ENCODE data around the gene SNAP25. TPM values are rescaled to one million over a fixed set of nuclear protein-coding genes. Genes with fewer than 3 reads are reported as not detected.

Gene SNAP25
- total RNA-seq, 4 donors from 2014 or later = 0.54 to 1.1 (median 0.67) TPM; not detected in 1

- Histone ChIP-seq H3K27me3 (no peaks in the 10 kb centered on the region), H3K4me1 (peaks cover 3 to 8% of the 10 kb centered on the region in 2 donors), H3K4me3 (replicated peaks in 1 of 3) (no peak overlapping the region), H3K36me3 (no peaks in the 10 kb centered on the region), H3K27ac (no peak overlapping the region), H3K9me3 (no peaks in the 10 kb centered on the region)
- intact Hi-C loops (cut with DNase I) = no loop called here
- DNase-seq = no peak
- WGBS, 2 donors = 63 to 69% methylated on average over 5 of the region's 5 CpGs
- TF ChIP-seq, protein P1, sequence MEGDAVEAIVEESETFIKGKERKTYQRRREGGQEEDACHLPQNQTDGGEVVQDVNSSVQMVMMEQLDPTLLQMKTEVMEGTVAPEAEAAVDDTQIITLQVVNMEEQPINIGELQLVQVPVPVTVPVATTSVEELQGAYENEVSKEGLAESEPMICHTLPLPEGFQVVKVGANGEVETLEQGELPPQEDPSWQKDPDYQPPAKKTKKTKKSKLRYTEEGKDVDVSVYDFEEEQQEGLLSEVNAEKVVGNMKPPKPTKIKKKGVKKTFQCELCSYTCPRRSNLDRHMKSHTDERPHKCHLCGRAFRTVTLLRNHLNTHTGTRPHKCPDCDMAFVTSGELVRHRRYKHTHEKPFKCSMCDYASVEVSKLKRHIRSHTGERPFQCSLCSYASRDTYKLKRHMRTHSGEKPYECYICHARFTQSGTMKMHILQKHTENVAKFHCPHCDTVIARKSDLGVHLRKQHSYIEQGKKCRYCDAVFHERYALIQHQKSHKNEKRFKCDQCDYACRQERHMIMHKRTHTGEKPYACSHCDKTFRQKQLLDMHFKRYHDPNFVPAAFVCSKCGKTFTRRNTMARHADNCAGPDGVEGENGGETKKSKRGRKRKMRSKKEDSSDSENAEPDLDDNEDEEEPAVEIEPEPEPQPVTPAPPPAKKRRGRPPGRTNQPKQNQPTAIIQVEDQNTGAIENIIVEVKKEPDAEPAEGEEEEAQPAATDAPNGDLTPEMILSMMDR (IDR thresholded peaks at IDR 0.05) = no peak
- no peak for TF ChIP-seq POLR2A (IDR thresholded peaks at IDR 0.05)
Measured at GRCh38 chr20:10315138-10315537, 96.5 kb downstream of the SNAP25 start.

DNA sequence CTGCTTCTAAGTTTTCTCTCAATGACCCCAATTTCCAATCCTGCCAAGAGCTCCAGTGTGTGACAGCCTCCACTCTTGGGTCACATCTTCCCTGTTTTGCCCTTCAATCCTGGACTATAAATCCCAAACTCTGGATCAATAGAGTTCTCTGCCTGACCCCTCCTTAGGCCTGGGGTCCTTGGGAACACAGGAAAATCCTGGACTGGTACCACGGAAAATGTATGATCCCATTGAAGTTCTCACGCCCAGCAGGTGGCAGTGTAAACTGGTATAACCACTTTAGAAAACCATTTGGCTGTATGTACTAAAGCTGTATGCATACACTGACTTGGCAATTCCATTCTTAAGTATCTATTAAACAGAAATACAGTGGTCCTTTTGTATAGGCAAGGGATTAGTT, 98.0 kb downstream of the SNAP25 start:
- H3K27me3 ChIP-seq = no peaks in the 10 kb centered on the region
- TF ChIP-seq POLR2A (IDR thresholded peaks at IDR 0.05) = no peak
- TF ChIP-seq, protein P1 (IDR thresholded peaks at IDR 0.05) = no peak
- no peak for DNase-seq
- H3K36me3 ChIP-seq = no peaks in the 10 kb centered on the region
- WGBS, 2 donors = 82 to 86% methylated on average over 2 of the region's 2 CpGs
- H3K27ac ChIP-seq = no peak overlapping the region
- peaks cover 3 to 8% of the 10 kb centered on the region in 2 donors for H3K4me1 ChIP-seq
- no peaks in the 10 kb centered on the region for H3K9me3 ChIP-seq
- H3K4me3 ChIP-seq (replicated peaks in 1 of 3) = no peak overlapping the region
- intact Hi-C loops (cut with DNase I) = no loop called here

- Histone ChIP-seq H3K27ac (no peak overlapping the region), H3K36me3 (no peaks in the 10 kb centered on the region), H3K9me3 (no peaks in the 10 kb centered on the region), H3K4me1 (peaks cover 3 to 8% of the 10 kb centered on the region in 2 donors), H3K4me3 (replicated peaks in 1 of 3) (no peak overlapping the region), H3K27me3 (no peaks in the 10 kb centered on the region)
- no peak for DNase-seq
- no peak for TF ChIP-seq POLR2A (IDR thresholded peaks at IDR 0.05)
- TF ChIP-seq, protein P1 (IDR thresholded peaks at IDR 0.05) = no peak
- WGBS, 2 donors = 85 to 90% methylated on average over 5 of the region's 5 CpGs
- intact Hi-C loops (cut with DNase I) = no loop called here
Measured at GRCh38 chr20:10318291-10319024, 99.8 kb downstream of the SNAP25 start.

DNA sequence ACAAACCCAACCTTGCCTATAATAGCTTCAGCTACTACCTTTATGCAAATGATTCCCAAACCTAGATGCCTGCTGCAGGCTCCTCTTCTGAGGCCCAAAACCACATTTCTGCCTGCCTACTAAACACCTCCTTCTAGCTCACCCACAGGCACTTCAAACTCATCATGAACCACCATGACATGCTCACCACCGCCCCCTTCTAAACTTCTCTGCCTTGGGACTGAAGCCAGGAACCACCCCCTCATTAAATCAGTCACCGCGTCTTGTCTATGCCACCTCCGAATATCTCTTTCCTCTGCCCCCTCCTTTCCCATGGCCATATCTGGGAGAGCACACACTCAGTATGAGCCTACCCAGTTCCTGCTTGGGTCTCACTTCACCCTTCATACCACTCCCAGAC, 101.2 kb downstream of the SNAP25 start:
- no peak overlapping the region for H3K27ac ChIP-seq
- H3K9me3 ChIP-seq = no peaks in the 10 kb centered on the region
- TF ChIP-seq, protein P1 (IDR thresholded peaks at IDR 0.05) = no peak
- TF ChIP-seq POLR2A (IDR thresholded peaks at IDR 0.05) = no peak
- no peaks in the 10 kb centered on the region for H3K27me3 ChIP-seq
- WGBS, 2 donors = 70 to 71% methylated on average over 4 of the region's 4 CpGs
- H3K36me3 ChIP-seq = no peaks in the 10 kb centered on the region
- no peak for DNase-seq
- no peaks in the 10 kb centered on the region for H3K4me1 ChIP-seq
- no peak overlapping the region for H3K4me3 ChIP-seq (replicated peaks in 1 of 3)
- intact Hi-C loops (cut with DNase I) = no loop called here

DNA sequence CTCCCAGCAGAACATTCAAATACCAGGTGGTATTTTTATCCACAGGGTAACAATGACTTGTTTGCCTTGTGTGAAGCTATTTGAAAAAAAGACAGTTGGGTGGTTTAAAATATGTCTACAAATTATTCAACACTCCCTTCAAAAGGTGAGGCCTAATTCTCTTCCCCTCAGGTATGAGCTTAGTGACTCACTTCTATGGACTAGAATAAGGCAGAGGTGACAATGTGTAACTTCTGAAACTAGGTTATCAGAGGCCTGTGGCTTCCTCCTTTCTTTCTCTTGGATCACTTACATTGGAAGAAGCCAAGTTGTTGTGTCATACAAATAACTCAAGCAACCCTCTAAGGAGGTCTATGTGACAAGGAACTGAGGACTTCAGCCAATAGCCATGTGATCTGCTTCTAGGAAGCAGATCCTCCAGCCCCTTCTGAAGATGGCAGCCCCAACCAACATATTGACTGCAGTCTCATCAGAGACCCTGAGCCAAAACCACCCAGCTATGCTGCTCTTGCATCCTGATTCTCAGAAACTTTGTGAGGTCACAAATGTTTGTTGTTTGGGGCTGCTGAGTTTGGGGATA, 102.6 kb downstream of the SNAP25 start:
- Histone ChIP-seq H3K27me3 (no peaks in the 10 kb centered on the region), H3K4me3 (replicated peaks in 1 of 3) (no peak overlapping the region), H3K4me1 (no peaks in the 10 kb centered on the region), H3K9me3 (no peaks in the 10 kb centered on the region), H3K36me3 (no peaks in the 10 kb centered on the region), H3K27ac (no peak overlapping the region)
- intact Hi-C loops (cut with DNase I) = no loop called here
- no peak for DNase-seq
- TF ChIP-seq POLR2A (IDR thresholded peaks at IDR 0.05) = no peak
- TF ChIP-seq, protein P1 (IDR thresholded peaks at IDR 0.05) = no peak
